ENCODE measurements around the gene GGTLC3. TPM values are rescaled to one million over a fixed set of nuclear protein-coding genes. Genes with fewer than 3 reads are reported as not detected.

GGTLC3 gene
- total and polyA plus RNA-seq, 3 experiments from 2014 or later, result not detected

Other genes starting within 250 kb of the GGTLC3 start
- 1 to 10 TPM; 1.3 to 2.6 TPM for gene TMEM191B, start 9.6 kb upstream of the GGTLC3 start, total RNA-seq
- 1.9 TPM for gene TMEM191B, start 9.6 kb upstream of the GGTLC3 start, polyA plus RNA-seq
- gene RIMBP3, start 93.8 kb upstream of the GGTLC3 start, total RNA-seq, result 1 to 10 TPM; 1.2 to 1.6 TPM
- gene RIMBP3, start 93.8 kb upstream of the GGTLC3 start, polyA plus RNA-seq, result 2.8 TPM

All from CD8-positive, alpha-beta memory T cell (primary cell).